Gastroesophageal sphincter (tissue), 3 donors: ENCODE measurements around the gene HSPA12B.

Source experiments
- CTCF ChIP-seq, 4 experiments: fragments of 200-600 bp in 2 of 4; fragments of 450-650 bp in 2 of 4; sonication (generic) in 1 of 4; IDR thresholded peaks; one replicate each; pipeline ENCODE4 v1.5.1; 2017 to 2019; ENCODE audit warnings: antibody characterized with exemption in 4 of 4, mild to moderate bottlenecking in 2 of 4, moderate library complexity in 2 of 4
- POLR2A ChIP-seq, 2 donors: fragments of 450-650 bp; IDR thresholded peaks; one replicate each; pipeline ENCODE4 v1.6.1; 2017; ENCODE audit warnings: antibody characterized with exemption in 2 of 2, mild to moderate bottlenecking in 2 of 2, moderate library complexity in 1 of 2
- POLR2AphosphoS5 ChIP-seq: sonication (generic); formaldehyde crosslinking; IDR thresholded peaks from one replicate; pipeline ENCODE4 v1.6.1; 2017; ENCODE audit warnings: antibody characterized with exemption

GRCh38 chr20:3765171-3765882 lies 32.8 kb downstream of the HSPA12B start:
- TF ChIP-seq CTCF (IDR thresholded peaks at IDR 0.05) = no peak
- no peak for TF ChIP-seq POLR2AphosphoS5
- TF ChIP-seq POLR2A (IDR thresholded peaks at IDR 0.05) = no peak
